ENCODE measurements around the gene TMEM218.

TMEM218 gene

GRCh38 chr11:125049164-125049792 lies 62.1 kb downstream of the TMEM218 start:
- no peak for DNase-seq
- Histone ChIP-seq H3K27ac (no peak overlapping the region), H3K27me3 (ENCODE audit: insufficient read depth, low read depth, severe bottlenecking) (no peaks in the 10 kb centered on the region), H3K4me3 (ENCODE audit: low read depth, low read length) (no peak overlapping the region), H3K36me3 (no peaks in the 10 kb centered on the region), H3K9me3 (ENCODE audit: severe bottlenecking) (peaks cover 3% of the 10 kb centered on the region)
- TF ChIP-seq CTCF (IDR thresholded peaks at IDR 0.05; ENCODE audit: low read depth, low read length): no peak

Data from WERI-Rb-1 (cell line).